KG1 (cell line): ENCODE measurements around the gene PPP1R1A.

ENCODE experiments used
- DNase-seq: peaks from one replicate; lab custom pipeline; 2025; lab: John Stamatoyannopoulos, UW

Gene PPP1R1A, protein sequence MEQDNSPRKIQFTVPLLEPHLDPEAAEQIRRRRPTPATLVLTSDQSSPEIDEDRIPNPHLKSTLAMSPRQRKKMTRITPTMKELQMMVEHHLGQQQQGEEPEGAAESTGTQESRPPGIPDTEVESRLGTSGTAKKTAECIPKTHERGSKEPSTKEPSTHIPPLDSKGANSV

DNA sequence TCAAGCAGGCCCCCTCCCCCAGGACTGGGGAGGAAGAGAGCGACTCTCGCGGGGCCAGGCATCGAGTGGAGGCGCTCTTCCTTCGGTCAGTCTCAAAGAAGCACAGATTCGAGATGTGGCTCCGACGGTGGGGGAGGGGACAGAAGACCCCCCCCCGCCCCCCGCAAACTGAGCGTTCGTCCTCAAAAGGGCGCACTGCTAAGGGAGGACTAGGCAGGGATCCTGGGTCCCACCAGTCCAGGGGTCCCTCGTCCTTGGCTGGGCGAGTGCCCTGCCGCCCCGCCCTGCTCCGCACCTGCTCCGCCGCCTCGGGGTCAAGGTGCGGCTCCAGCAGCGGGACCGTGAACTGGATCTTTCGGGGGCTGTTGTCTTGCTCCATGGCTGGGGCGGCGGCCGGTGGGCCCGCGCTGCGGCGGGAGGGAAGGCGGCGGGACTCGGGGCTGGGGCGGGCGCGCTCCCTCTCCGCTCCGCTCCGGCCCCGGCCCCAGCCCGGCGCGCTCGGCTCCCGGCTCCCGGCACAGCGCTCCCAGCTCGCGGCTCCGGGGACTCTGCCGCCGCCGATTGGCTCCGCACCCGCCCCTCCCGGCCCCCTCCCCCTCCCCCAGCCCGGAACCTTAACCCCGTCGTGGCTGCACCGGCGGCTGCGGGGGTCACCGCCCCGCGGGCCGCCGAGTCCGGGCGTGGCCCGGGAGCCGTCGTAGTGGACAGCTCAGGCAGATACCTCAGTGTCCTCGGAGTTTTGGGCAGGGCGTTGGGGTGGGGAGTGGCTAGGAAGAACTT, at the start of gene PPP1R1A:
Gene PPP1R1A, minus strand, starts transcription at position 550 of the 780 bp plus-strand sequence. Its CDS starts 171 bp downstream, at position 379.
- DNase-seq = no peak

DNA sequence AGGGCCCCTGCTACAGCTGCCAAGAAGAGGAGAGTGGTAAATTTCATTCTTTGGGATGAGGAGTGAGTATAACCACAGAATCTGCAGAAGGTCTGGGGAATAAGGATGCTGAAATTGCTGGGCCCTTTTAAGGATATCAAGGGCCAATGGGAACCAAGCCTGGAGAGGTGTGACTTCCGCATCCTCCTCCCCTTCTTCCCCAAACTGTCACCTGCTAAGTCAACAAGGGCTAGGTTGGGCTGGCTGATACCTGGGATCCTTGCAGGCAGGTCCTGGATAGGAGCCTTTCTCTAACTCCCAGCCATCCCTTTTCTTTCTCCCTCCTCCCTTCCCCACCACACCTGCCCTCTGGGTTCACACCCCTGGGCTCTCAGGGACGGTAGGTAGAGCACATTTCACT, 46.3 kb upstream of the PPP1R1A start, which contains the start of gene LACRT:
Gene LACRT, minus strand, starts transcription at position 101 of the 400 bp plus-strand sequence. Its CDS starts 54 bp downstream, at position 47.
- DNase-seq = no peak

DNA sequence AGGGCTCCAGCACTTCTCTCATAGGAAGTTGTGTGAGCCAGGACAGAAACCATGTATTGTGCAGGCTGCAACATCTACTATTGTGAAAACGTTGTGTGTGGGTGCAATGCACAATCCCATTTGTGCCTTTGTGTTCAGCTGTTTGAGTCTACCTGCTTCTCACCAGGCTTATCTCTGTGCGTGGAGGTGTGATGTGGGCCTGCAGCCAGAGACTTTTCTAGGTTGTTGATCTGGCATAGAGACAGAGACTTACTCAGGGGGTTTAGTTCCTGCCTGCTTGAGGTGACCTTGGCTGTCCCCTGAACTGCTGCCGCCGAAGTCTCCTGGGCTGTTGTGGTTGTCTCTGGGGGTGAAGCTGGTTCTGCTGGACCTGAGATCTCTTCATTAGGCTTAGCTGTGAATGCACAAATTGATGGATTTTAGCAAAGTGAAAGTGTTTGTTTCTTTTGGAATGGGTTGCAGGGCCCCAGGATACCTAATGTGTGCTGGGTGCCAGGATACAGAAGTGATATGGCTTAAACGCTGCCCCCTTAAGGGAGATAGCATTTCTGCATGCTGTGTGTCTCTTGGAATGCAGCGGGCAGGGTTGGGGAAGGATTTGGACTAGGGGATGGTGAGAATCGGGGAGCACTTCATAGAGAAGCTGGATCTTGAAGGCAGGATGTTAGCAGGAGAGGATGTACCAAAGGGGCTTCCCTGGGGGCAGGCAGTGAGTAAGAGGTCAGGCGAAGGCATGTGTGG, 43.7 kb upstream of the PPP1R1A start:
- DNase-seq = no peak

DNA sequence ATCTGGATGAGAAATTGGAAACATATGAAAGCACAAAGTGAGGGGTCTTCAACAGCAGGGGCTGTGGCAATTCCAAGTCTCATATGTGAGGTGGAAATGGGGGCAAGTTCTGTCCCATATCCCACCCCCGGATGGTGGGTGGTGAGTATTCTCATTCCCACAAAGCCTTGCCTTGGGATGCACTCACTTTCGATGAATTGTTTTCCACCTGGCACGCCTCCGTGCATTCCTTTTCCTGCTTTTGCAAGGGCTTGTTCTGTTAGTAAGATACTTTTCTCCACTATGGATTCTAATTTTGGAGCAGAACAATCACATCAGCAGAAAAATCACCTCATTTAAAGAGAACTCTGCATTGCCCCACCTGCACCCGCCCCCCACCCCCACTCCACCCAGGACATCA, 43.1 kb upstream of the PPP1R1A start:
- DNase-seq = no peak

DNA sequence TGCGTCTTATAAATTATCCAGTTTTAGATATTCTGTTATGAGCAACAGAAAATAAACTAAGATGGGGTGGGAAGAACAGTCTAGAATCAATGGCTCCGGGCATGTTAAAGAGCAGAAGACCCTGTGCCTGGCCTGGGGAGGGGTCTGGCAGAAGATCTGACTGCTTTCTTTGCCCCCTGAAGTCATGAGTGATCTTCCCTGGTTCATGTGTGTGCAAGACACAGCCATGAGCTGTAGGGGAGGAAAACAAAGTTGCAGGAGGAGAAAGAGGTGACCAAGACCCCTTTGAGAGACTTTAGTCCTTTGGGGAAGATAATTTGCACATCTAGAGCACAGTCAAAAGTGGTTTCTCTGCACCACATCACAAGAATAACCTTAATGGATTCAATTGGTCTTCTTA, 41.5 kb upstream of the PPP1R1A start:
- no peak for DNase-seq

DNA sequence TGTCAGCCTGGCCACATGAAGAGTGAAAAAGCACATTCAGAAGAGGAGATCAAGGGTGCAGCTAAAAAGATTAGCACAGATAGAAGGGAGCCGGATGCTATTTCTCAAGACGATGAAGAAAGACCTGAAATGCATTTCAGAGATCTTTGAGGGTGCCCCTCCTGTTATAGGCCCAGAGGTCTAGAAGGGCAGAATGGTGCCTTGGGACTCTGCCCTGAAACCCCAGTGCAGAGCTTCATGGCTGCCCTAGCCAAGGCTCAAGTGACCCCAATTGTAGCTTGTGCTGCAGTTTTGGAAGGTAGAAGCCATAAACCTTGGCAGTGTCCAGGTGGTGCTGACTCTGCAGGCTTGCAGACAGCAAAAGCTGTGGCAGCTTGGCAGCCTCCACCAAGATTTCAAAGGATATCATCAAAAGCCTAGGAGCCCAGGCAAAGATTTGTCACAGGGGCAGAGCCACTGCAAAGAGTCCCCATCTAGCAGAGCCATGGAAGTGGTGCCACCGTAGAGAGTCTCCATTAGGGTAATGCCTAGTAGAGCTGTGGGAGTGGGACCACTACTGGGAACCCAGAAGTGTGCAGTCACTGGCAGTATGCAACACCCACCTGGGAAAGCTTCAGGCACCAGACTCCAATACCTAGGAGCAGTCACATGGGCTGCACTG, 39.9 kb upstream of the PPP1R1A start:
- DNase-seq = no peak

DNA sequence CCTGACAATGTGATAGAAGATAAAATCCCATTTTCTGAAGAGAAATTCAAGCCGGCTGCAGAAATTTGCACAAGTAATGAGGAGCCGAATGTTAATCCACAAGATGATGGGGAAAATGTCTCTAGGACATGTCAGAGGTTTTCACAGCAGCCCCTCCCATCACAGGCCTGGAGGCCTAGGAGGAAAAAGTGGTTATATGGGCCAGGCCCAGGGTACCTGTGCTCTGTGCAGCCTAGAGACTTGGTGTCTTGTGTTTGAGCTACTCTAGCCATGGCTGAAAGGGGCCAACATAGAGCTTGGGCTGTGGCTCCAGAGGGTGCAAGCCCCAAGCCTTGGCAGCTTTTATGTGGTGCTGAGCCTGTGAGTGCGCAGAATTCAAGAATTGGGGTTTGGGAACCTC, 38.8 kb upstream of the PPP1R1A start:
- DNase-seq = no peak

DNA sequence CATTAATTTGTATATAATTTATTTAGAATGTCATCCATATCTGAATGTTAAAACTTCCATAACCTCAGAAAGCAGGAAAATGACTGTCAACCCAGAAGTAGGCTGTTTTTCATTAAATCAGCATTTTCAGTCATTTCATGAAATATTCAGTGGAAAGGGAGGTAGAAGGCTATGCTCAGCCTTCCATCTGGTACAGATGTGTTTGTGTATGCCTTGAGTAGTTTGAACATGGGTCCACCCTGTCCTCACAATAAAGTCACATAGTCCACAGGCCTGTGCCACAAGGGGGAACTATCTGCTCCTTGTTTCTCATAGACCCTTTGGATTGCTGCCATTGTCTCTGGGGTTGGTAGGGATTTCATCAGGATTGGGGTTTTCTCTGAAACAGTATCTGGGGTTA, 37.1 kb upstream of the PPP1R1A start:
- DNase-seq = no peak

DNA sequence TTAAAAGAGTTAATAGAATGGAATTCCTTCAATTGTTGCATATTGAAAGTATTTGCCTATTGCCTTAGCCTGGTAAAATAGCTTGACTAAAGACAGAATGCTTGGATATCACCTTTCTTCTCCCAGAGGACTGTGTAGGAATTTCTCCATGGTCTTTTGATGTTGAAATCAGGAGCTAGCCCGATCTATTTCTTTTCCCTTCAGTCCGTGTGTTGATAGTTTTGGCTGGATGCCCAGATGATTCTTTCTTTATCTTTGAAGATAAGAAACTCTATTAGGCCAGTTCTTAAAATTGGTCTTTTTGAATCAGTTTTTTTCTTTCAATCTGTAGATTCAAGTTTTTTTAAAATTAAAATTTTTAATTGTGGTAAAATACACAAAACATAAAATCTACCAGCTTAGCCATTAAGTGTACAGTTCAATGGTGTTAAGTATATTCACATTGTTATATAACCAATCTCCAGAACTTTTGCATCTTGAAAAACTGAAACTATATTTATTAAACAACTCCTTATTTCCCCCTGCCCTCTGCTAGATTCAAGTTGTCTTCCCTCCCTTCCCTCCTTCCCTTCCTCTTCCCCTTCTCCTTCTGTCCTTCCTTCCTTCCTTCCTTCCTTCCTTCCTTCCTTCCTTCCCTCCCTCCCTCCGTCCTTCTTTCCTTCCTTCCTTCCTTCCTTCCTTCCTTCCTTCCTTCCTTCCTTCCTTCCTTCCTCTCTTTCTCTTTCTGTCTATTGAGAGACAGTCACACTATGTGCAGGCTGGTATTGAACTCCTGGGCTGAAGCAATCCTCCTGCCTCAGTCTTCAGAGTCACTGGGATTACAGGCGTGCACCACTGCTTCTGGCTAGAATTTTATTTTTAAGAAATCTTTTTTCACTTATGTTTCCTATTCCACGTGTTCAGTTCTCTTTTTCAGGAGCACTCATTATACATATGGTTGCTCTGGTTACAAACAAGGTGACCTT, 36.1 kb upstream of the PPP1R1A start:
- no peak for DNase-seq

DNA sequence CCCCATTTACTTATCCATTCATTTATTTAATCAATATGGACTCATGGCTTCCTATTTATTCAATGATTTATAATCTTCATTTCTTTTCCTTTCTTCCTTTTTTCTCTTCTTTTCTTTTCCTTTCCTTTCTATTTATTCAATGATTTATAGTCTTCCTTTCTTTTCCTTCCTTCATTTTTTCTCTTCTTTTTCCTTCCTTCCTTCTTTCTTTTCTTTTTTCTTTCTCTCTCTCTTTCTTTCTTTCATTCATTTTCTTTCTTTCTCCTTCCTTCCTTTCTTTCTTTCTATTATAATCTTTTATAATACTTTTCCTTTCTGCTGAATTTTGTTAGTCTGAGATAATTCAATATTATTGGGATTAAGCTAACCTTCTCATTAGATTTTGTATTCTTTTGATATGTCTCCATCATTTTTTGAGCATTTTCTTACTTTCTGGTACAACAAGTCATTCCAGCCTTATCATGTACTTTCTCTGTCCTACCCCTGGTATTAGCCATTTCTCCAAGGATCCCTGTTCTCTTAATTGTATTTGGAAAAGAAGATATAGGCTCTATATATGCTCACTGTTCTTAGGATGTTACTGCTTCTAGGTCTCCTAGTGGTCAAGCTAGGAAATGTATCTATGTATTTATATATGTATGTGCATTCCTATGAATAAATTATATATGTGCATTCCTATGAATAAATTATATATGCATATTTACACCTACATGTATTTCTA, 34.2 kb upstream of the PPP1R1A start:
- no peak for DNase-seq

DNA sequence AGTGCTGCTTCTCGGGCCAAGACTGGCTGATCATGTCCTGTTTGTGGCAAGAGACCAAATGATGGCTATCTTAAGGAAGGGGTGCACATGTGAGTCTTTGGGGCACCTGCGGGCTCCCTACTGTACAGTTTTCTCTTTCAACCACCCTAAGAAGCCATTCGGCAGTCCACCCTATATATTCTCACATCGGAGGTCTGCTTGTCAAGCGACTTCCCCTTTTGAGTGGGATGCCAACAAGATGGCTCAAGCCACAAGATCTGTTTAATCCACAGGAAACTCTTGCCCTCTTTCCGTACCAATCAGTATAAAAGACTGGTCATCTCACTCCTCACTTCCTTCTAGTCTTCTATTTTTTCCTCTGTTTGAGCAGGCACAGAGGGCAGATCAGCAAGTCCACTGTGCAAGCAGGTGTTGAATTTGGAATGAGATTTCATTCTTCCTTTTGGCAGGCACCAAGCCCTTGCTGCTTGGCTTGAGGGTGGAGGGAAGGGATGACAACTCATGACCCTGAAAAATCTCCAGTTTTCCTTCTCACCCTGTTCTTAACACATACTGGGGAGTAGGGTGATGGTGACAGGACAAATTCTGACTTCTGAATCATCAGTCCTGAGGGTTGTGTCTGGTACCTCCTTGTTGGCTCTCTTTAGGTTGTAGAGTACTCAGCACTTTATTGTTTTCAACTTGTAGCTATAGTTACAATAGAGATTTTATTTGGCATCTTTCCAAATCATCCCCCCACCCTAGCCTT, 28.6 kb upstream of the PPP1R1A start:
- DNase-seq = peak; percentile 18

DNA sequence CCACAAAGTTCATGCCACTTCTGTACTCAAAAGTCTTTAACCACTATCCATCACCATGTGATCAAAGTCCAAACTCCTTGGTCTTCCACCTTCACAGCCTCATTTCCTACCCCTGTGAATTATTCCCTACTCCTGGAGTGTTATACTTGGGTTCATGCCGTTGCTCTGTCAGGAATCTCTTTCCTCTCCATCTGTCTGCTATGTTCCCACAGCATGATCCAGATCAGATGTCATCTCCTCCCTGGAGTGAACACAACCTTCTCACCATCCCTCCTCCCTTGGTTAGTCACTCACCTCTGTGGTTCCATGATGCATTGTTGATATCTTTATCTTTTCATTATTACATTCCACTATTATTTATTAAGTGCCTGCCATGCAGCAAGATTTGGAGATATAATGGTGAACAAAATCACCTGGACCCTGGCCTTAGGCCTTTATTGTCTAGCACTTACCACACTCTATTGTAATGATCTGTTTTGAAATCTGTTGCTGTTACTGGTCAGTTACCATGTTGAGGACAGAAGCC, 23.8 kb upstream of the PPP1R1A start:
- no peak for DNase-seq

DNA sequence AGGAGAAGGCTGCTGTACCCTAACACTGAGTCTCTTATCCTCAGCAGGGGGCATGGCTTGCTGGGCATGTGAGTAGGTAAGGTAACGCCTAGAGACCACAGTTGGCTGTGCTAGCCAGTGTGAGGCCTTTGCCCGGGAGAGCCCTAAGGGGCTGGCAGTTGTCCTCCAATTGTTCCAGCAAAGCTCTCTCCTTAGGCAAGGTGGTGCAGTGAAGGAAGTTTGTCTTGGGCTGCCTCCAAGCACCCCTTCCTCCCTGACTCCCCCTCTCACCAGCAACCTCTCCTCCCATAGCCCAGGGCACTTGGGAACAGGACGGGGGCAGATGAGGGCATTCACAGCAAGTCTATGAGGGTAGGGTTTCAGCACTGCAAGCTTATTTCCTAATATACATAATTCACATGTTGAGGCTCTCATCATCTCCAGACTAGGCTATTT, 23.3 kb upstream of the PPP1R1A start:
- no peak for DNase-seq

DNA sequence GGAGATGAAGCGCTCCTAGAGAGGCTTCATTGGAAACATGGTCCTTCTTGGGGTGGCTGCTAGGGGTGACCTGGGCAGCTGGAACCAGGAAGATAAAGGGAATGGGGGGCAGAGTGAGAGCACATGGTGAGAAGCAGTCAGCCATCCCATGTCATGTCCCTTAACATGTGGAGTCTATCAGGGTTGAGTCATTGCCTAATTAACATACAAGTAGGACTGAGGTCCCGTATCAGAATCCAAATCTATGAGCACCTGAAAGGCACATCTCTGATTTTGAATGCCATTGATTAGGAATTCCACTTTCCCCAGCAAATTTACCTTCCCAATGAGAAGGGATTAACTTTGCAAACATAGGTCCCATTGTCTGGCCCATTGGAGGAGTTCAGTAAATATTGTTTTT, 20.3 kb upstream of the PPP1R1A start:
- no peak for DNase-seq

DNA sequence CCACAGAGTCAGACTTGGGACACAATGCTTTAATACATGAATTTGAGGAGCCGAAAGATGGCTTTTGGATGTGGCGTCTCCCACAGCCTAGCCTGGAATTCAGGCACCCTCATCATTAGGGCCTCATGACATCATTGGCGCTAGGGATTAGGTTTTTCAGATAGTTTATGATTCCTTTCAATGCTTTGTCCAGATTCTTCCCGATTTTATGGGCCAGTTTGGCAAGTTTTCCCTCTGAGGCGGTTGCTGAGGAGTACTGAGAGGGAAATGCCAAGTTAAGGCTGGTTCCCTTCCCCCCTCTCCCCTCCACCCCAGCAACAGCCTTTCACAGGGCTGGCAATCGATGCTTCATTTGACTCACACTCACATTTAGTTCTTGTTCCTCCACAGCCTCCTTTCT, 19.7 kb upstream of the PPP1R1A start:
- DNase-seq = no peak

DNA sequence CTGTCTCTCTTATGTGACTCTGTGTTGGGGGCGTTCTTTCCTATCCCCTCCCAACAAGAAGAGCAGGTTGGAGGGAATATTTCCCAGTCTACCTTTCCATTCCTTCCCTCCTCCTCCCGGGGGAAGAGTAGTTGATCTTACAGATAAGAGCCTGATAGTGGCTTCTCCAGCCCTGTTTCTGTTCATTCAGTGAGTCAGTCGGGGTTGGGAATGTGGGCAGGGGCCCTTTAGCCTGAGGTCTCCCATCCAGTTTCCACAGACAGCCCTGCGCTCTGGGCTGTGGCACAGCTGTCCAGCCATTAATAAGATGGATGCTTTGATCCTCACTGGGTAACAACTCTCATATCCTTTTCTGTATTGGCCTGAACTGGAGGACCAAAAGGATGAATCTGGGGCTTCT, 18.1 kb upstream of the PPP1R1A start:
- DNase-seq = no peak

DNA sequence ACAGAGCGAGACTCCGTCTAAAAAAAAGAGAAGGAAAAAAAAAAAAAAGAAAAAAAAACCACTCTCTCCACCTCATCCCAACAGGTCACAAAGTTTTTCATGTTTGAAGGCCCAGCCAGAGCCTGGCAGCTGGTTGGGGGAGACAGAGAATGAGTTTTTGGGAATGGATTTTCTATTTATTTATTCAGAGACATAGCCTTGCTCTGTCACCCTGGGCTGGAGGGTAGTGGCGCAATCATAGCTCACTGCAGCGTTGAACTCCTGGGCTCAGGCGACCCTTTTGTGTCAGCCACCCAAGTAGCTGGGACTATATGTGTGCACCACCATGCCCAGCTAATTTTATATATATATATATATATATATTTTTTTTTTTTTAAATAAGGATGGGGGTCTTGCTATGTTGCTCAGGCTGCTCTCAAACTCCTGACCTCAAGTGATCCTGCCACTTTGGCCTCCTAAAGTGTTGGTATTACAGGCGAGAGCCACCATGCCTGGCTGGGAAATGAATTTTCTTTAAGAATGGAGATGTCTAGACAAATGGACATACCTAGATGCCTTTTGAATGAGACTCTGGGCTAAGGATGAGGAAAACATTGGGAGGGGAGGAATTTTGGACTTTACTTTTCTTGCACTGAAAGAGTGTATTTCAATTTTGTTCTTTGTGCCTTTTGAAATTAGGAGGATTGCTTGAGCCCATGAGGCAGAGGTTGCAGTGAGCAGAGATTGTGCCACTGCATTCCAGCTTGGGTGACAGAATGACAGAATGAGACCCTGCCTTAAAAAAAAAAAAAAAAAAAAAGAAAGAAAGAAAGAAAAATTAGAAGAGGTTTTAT, 16.9 kb upstream of the PPP1R1A start:
- DNase-seq = no peak

DNA sequence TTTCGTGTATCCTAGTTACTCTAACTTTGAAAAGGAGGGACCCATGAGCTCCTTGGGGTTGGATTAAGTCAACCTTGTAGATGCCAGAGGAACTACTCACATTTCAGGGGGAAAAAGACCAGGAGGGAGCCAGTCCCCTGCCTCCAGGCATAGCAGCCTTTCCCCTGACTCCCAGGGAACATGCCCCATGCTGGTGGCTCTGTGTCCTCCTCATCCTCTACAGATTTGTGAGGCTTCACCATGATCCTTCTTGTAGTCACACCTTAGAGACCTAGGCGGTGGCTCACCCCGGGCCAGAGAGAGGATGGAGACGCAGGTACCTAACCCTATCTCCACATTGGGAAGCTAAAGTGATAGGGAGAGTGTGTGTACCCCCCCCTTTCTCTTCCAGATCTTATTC, 16.0 kb upstream of the PPP1R1A start:
- no peak for DNase-seq

DNA sequence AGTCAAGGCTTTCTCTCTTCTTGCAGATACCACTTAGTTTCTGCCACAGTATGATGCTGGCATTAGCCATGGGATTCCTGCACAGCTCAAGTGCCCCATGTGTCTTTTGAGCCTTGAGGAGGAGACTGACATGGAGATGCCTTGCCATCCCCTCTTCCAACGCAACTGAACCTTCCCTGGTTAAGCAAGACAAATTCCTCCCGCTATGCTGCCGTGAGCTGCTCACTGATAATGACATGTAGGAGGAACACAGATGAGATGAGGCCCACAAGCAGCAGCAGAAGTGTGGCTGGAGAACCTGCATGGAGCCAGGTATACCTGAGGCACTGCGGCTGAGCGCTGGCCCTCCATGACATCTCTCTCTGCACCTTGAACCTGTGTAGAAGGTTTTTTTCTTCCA, 15.4 kb upstream of the PPP1R1A start:
- DNase-seq = no peak
